Measurements from ENCODE around the gene FLOT2. TPM values are rescaled to one million over a fixed set of nuclear protein-coding genes. Genes with fewer than 3 reads are reported as not detected.
"Not testable (repeated sequence)": the region's sequence is repeated elsewhere in the genome, so short reads cannot be mapped to it uniquely, and the experiment has no call there.

Gene FLOT2
- total RNA-seq, 4 donors from 2014 or later = 21.7 to 53.6 (median 41.9) TPM

GRCh38 chr17:28906276-28906675 lies 8.7 kb upstream of the FLOT2 start:
- H3K27me3 ChIP-seq = no peaks in the 10 kb centered on the region
- no peaks in the 10 kb centered on the region for H3K9me3 ChIP-seq
- peaks cover 0 to 51% (median 0%) of the 10 kb centered on the region in 3 donors for H3K36me3 ChIP-seq
- H3K4me3 ChIP-seq = no peak overlapping the region
- H3K4me1 ChIP-seq = peaks cover 0 to 26% (median 4%) of the 10 kb centered on the region in 4 donors
- H3K27ac ChIP-seq = no peak overlapping the region
- no peak for DNase-seq
- TF ChIP-seq CTCF (IDR thresholded peaks at IDR 0.05) (no peak), POLR2A (IDR thresholded peaks at IDR 0.05) (no peak)

- no peaks in the 10 kb centered on the region for H3K27me3 ChIP-seq
- no peak overlapping the region for H3K4me3 ChIP-seq
- peaks cover 0 to 27% (median 6%) of the 10 kb centered on the region in 4 donors for H3K4me1 ChIP-seq
- no peaks in the 10 kb centered on the region for H3K9me3 ChIP-seq
- no peak overlapping the region for H3K27ac ChIP-seq
- TF ChIP-seq POLR2A (IDR thresholded peaks at IDR 0.05) (no peak), CTCF (IDR thresholded peaks at IDR 0.05) (no peak)
- peaks cover 0 to 36% (median 0%) of the 10 kb centered on the region in 3 donors for H3K36me3 ChIP-seq
- DNase-seq = no peak
These were observed 7.3 kb upstream of the FLOT2 start for GRCh38 chr17:28904800-28905199.

- H3K9me3 ChIP-seq, H3K27me3 ChIP-seq, H3K4me3 ChIP-seq, DNase-seq: not testable (repeated sequence)
- Histone ChIP-seq H3K27ac (peak overlapping the region in 2 of 4 donors; percentile 20 to 79), H3K36me3 (peaks cover 0 to 26% (median 0%) of the 10 kb centered on the region in 3 donors), H3K4me1 (peaks cover 0 to 20% (median 6%) of the 10 kb centered on the region in 4 donors)
These were observed 6.0 kb upstream of the FLOT2 start for GRCh38 chr17:28903546-28903841.

GRCh38 chr17:28902819-28903545 lies 5.4 kb upstream of the FLOT2 start, which contains the start of gene DHRS13:
Gene DHRS13, minus strand, starts transcription at chr17:28903079. Its CDS starts 135 bp downstream, at chr17:28902944.
- DNase-seq = peak; percentile 89 to 96 (median 96)
- H3K27ac ChIP-seq = peak within 1 kb of the TSS; percentile 64 to 89 (median 84)
- H3K36me3 ChIP-seq = peaks cover 0 to 21% (median 0%) of the 10 kb centered on the region in 3 donors
- peak within 1 kb of the TSS; percentile 43 to 82 (median 62) for H3K4me3 ChIP-seq
- no peak for TF ChIP-seq POLR2A (IDR thresholded peaks at IDR 0.05)
- peak; percentile 97 to 100 (median 98) for TF ChIP-seq CTCF (IDR thresholded peaks at IDR 0.05)
- H3K9me3 ChIP-seq = no peaks in the 10 kb centered on the region
- peaks cover 0 to 20% (median 9%) of the 10 kb centered on the region in 4 donors for H3K4me1 ChIP-seq
- H3K27me3 ChIP-seq = no peaks in the 10 kb centered on the region

GRCh38 chr17:28901866-28902818 lies 4.6 kb upstream of the FLOT2 start:
- peak overlapping the region; percentile 43 to 82 (median 62) for H3K4me3 ChIP-seq
- H3K9me3 ChIP-seq = no peaks in the 10 kb centered on the region
- H3K36me3 ChIP-seq = peaks cover 0 to 12% (median 0%) of the 10 kb centered on the region in 3 donors
- H3K27ac ChIP-seq = peak overlapping the region; percentile 64 to 89 (median 84)
- TF ChIP-seq CTCF (IDR thresholded peaks at IDR 0.05) = no peak
- no peak for TF ChIP-seq POLR2A (IDR thresholded peaks at IDR 0.05)
- H3K4me1 ChIP-seq = peaks cover 0 to 19% (median 9%) of the 10 kb centered on the region in 4 donors
- H3K27me3 ChIP-seq = no peaks in the 10 kb centered on the region
- peak in 2 of 3 donors; percentile 66 to 78 for DNase-seq
